K562 (cell line): ENCODE measurements around the gene SLC1A2.

Source experiments
- ARID4B ChIP-seq: sonication (generic); formaldehyde crosslinking; IDR thresholded peaks from 2 replicates; pipeline ENCODE4 v1.8.0; 2022; ENCODE audit warnings: mild to moderate bottlenecking, missing genetic modification reagents
- ATF3 ChIP-seq, 2 experiments: fragments of 450-650 bp in 1 of 2; sonication (generic) in 1 of 2; formaldehyde crosslinking in 1 of 2; IDR thresholded peaks in 1 of 2; conservative IDR thresholded peaks in 1 of 2; 2 replicates each; pipeline versions ENCODE4 v1.6.1 to v1.8.1; 2016 to 2023; ENCODE audit warnings: mild to moderate bottlenecking in 2 of 2, moderate library complexity in 2 of 2, inconsistent platforms in 1 of 2, missing genetic modification reagents in 1 of 2
- BCL6 ChIP-seq: fragments of 250-450 bp; sonication (Bioruptor Pico); IDR thresholded peaks from 2 replicates; pipeline ENCODE4 v1.4.0; 2020
- CTCF ChIP-seq, 3 experiments: IDR thresholded peaks in 2 of 3; conservative IDR thresholded peaks in 1 of 3; 2 replicates each; pipeline ENCODE4 v1.5.1; 2011 to 2012; ENCODE audit warnings: low read length in 3 of 3, mild to moderate bottlenecking in 3 of 3, control low read depth in 2 of 3, improper control_type of control experiment in 1 of 3, inconsistent platforms in 1 of 3, low read depth in 1 of 3, mixed read lengths in 1 of 3, moderate library complexity in 1 of 3; ENCODE audit not compliant: insufficient read depth in 2 of 3
- EGR1 ChIP-seq: fragments of 450-650 bp; conservative IDR thresholded peaks from 2 replicates; pipeline ENCODE4 v1.6.1; 2017; ENCODE audit warnings: mild to moderate bottlenecking
- GATAD2A ChIP-seq: fragments of 450-650 bp; IDR thresholded peaks from 2 replicates; pipeline ENCODE4 v1.6.1; 2017
- IRF1 ChIP-seq: sonication (generic); formaldehyde crosslinking; IDR thresholded peaks from 2 replicates; pipeline ENCODE4 v1.8.0; 2022; ENCODE audit warnings: missing genetic modification reagents, mild to moderate bottlenecking, borderline replicate concordance
- POLR2A ChIP-seq: fragments of 450-650 bp; conservative IDR thresholded peaks from 2 replicates; pipeline ENCODE4 v1.6.1; 2016
- RBM34 ChIP-seq: fragments of 200-400 bp; formaldehyde crosslinking; IDR thresholded peaks from 2 replicates; pipeline ENCODE4 v1.6.1; 2018; ENCODE audit warnings: low read length, borderline replicate concordance; ENCODE audit not compliant: insufficient read depth
- STAT6 ChIP-seq: sonication (generic); formaldehyde crosslinking; IDR thresholded peaks from 2 replicates; pipeline ENCODE4 v1.8.1; 2023; ENCODE audit warnings: mild to moderate bottlenecking, missing genetic modification reagents

- no peak for TF ChIP-seq BCL6
- no peak for TF ChIP-seq ATF3 (IDR thresholded peaks at IDR 0.05)
- no peak for TF ChIP-seq ATF3 (CRISPR knock-in tag; conservative IDR thresholded peaks at IDR 0.05)
- TF ChIP-seq GATAD2A, result no peak
- no peak for TF ChIP-seq POLR2A
- TF ChIP-seq STAT6 (CRISPR knock-in tag), result no peak
- no peak for TF ChIP-seq RBM34
- TF ChIP-seq CTCF (IDR thresholded peaks at IDR 0.05 in 2 of 3, conservative IDR thresholded peaks at IDR 0.05 in 1 of 3; ENCODE audit: insufficient read depth in 2 of 3, low read depth in 1 of 3, low read length in 3 of 3), result no peak
- no peak for TF ChIP-seq EGR1
- no peak for TF ChIP-seq IRF1 (CRISPR knock-in tag)
- no peak for TF ChIP-seq ARID4B
Observed at GRCh38 chr11:35330931-35331330, 88.4 kb downstream of the SLC1A2 start.
